Stimulated activated CD8-positive, alpha-beta memory T cell treated with anti-CD3 and anti-CD28 coated beads, Interleukin-7, amount 100 ng/mL, for 4 hours (primary cell): ENCODE results near the gene PLEKHM2.
A peak's percentile ranks its signal among the peaks of the same experiment; 100 is the strongest.
"Not testable (repeated sequence)": the region's sequence is repeated elsewhere in the genome, so short reads cannot be mapped to it uniquely, and the experiment has no call there.

ENCODE experiments used
- DNase-seq, 2 donors: peaks; one replicate each; pipeline ENCODE4 v3.0.0-alpha.2; 2020; ENCODE audit warnings: low read depth in 2 of 2

The PLEKHM2 gene

DNA sequence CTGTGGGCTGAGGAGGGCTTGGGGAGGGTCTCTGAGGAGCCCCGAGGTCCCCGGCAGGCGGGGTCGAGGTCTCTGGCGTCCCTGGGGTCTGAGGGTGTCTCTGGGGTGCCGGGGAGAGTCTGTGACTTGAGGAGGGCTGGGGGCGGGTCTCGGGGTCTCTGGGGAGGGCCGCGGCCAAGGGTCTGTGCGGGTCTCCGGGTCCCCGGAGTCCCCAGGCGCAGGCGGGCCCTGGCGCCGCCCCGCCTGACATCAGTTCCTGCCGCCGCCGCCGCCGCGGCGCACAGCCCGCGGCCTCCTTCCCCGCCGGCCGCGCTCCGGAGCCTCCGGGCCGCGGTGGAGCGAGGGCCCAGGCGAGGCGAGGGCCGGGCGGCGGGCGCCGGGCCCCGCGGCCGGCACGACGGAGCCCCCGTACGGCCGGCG lies at the start of gene PLEKHM2:
TSS of gene PLEKHM2 (plus strand) at position 279 of the 420 bp plus-strand sequence. CDS start 239 bp downstream, outside the sequence.
- DNase-seq: peak in 1 of 2 donors; percentile 40

DNA sequence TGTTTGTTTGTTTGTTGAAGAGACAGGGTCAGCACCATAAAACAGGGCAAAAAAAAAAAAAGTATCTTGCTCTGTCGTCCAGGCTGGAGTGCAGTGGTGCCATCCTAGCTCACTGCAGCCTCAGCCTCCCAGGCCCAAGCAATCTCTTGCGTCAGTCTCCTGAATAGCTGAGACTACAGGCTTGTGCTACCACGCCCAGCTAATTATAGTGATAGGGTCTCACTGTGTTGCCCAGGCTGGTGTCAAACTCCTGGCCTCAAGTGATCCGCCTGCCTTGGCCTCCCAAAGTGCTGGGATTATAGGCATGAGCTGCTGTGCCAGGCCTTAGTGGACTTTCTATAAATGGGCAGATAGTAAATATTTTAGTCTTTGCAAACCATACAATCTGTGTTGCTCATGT lies 47.7 kb upstream of the PLEKHM2 start:
- DNase-seq: no peak

- DNase-seq: no peak
Measured at GRCh38 chr1:15637826-15638225, 46.3 kb upstream of the PLEKHM2 start.

DNA sequence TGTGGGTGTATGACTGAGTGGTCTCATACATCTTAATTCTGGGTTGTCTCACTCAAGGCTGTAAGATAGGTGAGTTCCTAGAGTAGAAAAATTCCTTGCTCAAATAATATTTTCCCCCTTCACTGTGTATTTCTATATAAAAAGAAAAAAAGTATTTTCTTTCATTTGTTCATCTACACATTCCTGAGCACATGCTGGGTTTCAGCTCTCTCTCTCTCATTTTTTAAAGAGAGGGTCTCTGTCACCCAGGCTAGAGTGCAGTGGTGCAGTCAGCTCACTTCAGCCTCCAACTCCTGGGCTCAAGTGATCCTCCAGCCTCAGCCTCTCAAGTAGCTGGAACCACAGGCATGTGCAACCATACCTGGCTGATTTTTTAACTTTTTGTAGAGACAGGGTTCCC lies 44.9 kb upstream of the PLEKHM2 start:
- no peak for DNase-seq

DNA sequence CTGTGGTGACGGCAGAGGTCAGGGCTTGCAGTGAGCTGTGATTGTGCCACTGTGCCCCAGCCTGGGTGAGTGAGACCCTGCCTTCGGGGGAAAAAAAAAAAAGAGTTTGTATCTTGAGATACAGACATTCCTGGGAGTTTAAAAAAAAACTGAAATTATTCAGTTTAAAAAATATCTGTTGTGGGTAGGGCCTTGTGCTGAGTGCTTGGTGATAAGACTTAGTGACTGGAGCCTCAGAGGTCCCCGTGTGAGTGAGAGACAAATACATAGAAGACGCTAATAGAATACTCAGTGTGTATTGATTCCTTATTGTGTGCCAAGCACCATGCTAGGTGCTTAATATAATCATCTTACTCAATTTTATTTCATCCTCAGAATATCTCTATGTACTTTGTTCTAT lies 44.2 kb upstream of the PLEKHM2 start:
- no peak for DNase-seq

DNA sequence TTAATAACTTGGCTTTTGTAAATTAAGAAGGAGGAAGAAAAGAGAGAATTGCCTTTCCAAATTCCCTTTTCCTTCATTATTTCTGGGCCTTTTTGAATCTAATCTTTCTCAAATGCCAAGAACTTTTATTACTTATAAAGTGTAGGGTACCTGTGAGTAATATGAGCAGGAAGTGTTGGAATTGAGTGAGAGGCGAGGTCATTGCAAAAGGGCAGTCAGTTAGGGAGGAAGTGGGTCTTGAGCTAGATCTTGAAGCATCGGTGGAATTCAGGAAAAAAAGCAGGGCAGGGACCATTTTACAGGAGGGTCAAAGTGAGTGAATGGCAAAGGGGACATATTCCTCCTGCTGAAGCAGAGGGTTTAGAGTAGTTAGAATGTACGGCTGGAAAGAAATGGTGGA lies 43.5 kb upstream of the PLEKHM2 start:
- no peak for DNase-seq

GRCh38 chr1:15649937-15650336 lies 34.2 kb upstream of the PLEKHM2 start:
- DNase-seq: no peak

- no peak for DNase-seq
Measured at GRCh38 chr1:15650433-15650832, 33.7 kb upstream of the PLEKHM2 start.

GRCh38 chr1:15652130-15652529 lies 32.0 kb upstream of the PLEKHM2 start:
- DNase-seq: not testable (repeated sequence)

- no peak for DNase-seq
Measured at GRCh38 chr1:15654091-15654690, 29.9 kb upstream of the PLEKHM2 start.

- DNase-seq: no peak
Measured at GRCh38 chr1:15656464-15656863, 27.7 kb upstream of the PLEKHM2 start.

DNA sequence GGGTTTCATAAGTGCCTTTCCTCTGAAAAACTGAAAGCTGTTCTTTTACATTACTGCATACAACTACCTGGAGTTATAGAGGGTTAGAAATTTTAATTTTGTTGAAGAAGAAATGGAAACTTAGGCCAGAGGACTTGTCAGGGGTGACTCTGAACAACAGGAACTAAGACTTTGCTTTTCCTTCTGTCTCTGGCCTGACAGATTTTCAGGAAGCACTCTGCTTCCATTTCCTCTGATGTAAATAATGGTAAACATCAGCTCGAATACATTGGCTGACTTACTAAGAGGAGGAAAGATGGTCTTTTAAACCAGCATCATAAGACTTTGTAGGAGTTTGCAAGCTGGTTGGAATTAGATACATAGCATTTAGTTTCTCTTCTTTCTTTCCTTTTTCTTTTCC lies 27.1 kb upstream of the PLEKHM2 start:
- no peak for DNase-seq

- no peak for DNase-seq
Measured at GRCh38 chr1:15660151-15660550, 24.0 kb upstream of the PLEKHM2 start.

DNA sequence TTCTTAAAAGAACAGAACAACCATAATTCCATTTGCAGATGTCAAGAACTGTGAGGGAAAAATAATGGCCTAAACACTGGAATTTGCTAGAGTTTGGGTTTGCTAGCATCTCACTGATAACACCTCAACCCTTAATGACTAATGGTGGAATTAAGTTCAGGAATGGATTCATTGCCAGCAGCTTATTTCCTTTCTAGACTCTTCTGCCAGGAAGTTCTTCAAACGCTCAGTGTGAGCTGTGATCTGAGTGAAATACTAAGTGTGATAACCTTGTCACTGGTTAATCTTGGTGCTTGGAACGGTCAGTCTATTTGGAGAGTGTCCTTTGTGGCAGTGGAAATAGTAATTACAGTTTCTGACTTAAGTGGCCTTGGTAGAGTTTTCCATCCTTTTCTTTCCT lies 21.6 kb upstream of the PLEKHM2 start:
- no peak for DNase-seq

GRCh38 chr1:15663925-15664324 lies 20.2 kb upstream of the PLEKHM2 start:
- DNase-seq: no peak

DNA sequence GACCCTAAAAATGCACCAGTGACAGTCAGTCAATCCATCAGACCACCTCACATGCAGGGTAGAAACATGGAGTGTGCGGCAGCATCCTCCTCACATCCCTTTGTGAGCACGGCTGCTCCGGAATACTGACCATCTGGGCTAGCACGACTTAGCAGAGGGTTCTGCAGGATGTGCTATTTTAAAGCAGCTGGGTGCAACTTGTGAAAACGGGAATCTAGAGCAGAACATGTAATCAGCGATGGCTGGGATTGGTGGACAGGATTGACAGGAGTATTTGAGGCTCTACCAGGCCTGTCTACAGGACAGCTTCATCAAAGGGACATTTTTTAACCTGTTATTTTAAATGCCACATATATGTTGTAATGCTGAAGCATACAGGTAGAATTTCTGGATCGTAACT lies 16.8 kb upstream of the PLEKHM2 start:
- DNase-seq: no peak

DNA sequence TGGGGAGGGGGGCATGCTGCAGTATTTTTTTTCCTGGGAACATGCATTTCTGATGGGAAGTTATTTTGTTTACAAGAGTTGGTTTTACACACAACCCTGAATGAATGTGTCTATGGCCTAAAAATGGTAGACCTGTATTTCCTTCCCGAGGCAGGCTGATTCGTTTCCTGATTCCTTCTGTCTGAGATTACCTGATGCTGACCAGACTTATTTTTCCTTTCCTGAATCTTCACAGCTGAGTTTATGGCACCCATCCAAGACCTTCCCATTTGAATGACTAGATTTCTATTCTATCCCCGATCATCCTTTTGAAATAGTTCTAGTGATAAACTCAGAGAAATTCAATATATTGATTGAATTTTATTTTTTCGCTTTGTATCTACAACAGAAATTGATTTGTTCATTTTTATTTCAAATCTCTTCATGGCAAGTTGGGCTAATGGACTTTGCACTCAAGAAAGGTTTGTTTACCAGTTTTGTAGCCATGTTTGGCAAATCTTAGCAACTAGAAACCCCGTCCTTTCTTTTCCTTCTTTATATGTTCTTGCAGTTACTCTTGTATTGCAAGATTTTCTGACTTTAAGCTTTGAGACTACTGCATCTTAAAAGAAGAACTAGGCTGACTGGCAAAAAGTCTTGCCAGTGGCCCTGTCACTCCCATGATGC lies 15.9 kb upstream of the PLEKHM2 start:
- DNase-seq: no peak

- DNase-seq: no peak
Measured at GRCh38 chr1:15669074-15669473, 15.0 kb upstream of the PLEKHM2 start.

DNA sequence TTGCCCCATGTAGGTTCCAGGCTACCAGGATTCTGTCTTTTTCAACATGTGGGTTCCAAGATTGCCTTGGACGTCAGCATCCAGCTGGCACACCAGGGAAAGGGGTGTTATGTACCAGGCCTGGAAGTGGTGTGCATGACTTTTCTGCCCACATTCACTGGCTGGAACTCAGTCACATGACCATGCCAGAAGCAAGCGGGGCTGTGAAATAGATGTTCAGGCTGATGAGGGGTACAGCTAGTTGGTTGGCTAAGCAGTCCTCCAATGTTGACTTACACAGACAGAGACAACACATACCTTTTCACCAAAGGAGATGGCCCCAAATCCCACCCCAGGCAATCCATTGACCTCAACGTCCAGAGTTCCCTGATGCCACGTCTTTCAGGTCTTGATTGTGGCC lies 14.3 kb upstream of the PLEKHM2 start:
- DNase-seq: no peak

DNA sequence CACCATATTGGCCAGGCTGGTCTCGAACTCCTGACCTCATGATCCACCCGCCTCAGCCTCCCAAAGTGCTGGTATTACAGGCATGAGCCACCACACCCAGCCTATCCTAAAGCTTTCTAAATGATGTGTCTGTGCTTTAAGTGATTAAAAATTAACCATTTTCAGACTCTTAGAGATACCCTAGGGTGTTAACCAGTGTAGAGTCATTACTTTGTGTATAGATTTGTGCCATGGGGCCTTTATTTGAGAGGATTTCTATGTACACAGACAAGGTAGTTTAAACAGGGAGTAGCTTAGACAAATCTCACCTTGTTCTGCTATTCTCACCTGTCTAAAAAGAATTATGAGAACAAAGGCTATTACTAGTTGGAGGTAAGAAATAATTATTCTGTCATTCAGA lies 12.7 kb upstream of the PLEKHM2 start:
- DNase-seq: no peak

GRCh38 chr1:15674386-15675159 lies 9.5 kb upstream of the PLEKHM2 start:
- DNase-seq: no peak

- no peak for DNase-seq
Measured at GRCh38 chr1:15676010-15676409, 8.1 kb upstream of the PLEKHM2 start.
